Measurements from ENCODE around the gene SYT9. TPM values are rescaled to one million over a fixed set of nuclear protein-coding genes. Genes with fewer than 3 reads are reported as not detected.

The SYT9 gene
- total and polyA plus RNA-seq, 2 of the 8 experiments (the other 6 are each of a cell fraction or from before 2014, with no cell fraction given): 1.5 to 2.9 TPM

- H4K91ac ChIP-seq (replicated peaks; ENCODE audit: insufficient read length, low read length): no peak overlapping the region
- no peak overlapping the region for H3K27ac ChIP-seq (ENCODE audit: low read depth, low read length)
- no peak overlapping the region for H2BK12ac ChIP-seq (ENCODE audit: low read depth, low read length)
- no peak overlapping the region for H3K56ac ChIP-seq (replicated peaks; ENCODE audit: insufficient read length, low read depth, low read length)
- H4K8ac ChIP-seq (ENCODE audit: extremely low read depth, insufficient read depth, low read length): no peak overlapping the region
- H3K4me3 ChIP-seq (ENCODE audit: extremely low read depth in 1 of 4, insufficient read depth in 2 of 4, low read depth in 3 of 4, low read length in 4 of 4): no peak overlapping the region
- H3K18ac ChIP-seq (ENCODE audit: extremely low read depth, low read length): no peak overlapping the region
- CTCF ChIA-PET (ENCODE audit: partially characterized antibody): interaction anchor here (1.0 to 1.3 kb wide), 5 partner anchors 12 to 140 kb away, joined by 3 to 4 read pairs (median 3); no protein-coding TSS in a partner anchor
- H3K9me3 ChIP-seq (ENCODE audit: insufficient read depth in 2 of 2, low read depth in 1 of 2, low read length in 1 of 2): no peaks in the 10 kb centered on the region
- POLR2A ChIA-PET (ENCODE audit: partially characterized antibody): no interaction called here
- no peak overlapping the region for H3K4me2 ChIP-seq (ENCODE audit: insufficient read depth in 1 of 2, low read depth in 2 of 2, low read length in 2 of 2)
- H2BK15ac ChIP-seq (ENCODE audit: low read length): no peak overlapping the region
- no peak overlapping the region for H4K5ac ChIP-seq (ENCODE audit: insufficient read length, low read depth, low read length)
- no peak for DNase-seq (ENCODE audit: low read depth in 1 of 2, low spot score in 2 of 2)
- H3K14ac ChIP-seq (ENCODE audit: insufficient read length): no peak overlapping the region
- no peaks in the 10 kb centered on the region for H3K79me2 ChIP-seq (ENCODE audit: control insufficient read depth in 1 of 2, insufficient read depth in 2 of 2, low read length in 2 of 2)
- no peak overlapping the region for H2BK5ac ChIP-seq (ENCODE audit: low read depth, low read length)
- FAIRE-seq: no peak
- H3K4ac ChIP-seq (replicated peaks; ENCODE audit: insufficient read length, low read depth, low read length): no peak overlapping the region
- no peak overlapping the region for H2BK120ac ChIP-seq (replicated peaks; ENCODE audit: low read depth, low read length)
- H3K23me2 ChIP-seq (ENCODE audit: low read depth, low read length): no peaks in the 10 kb centered on the region
- H2AFZ ChIP-seq (ENCODE audit: low read length): no peak overlapping the region
- H4K20me1 ChIP-seq (replicated peaks in 1 of 2; ENCODE audit: control insufficient read depth in 1 of 2, insufficient read depth in 2 of 2, low read length in 2 of 2): no peaks in the 10 kb centered on the region
- no peak overlapping the region for H3K9ac ChIP-seq (replicated peaks in 1 of 4; ENCODE audit: extremely low read depth in 1 of 4, low read depth in 3 of 4, low read length in 3 of 4)
- WGBS, 2 experiments (ENCODE audit: extremely low coverage in 1 of 2, insufficient coverage in 1 of 2, insufficient read length in 1 of 2, insufficient replicate concordance in 2 of 2, low coverage in 1 of 2, low lambda C conversion rate in 2 of 2, missing lambda C conversion rate in 1 of 2): 75% methylated on average over 3 of the region's 3 CpGs; no CpG with 5 or more reads in 1 of the 2 experiments
- H3K27me3 ChIP-seq (replicated peaks in 1 of 4; ENCODE audit: control insufficient read depth in 3 of 4, extremely low read depth in 1 of 4, insufficient read depth in 3 of 4, low read length in 3 of 4): no peaks in the 10 kb centered on the region
- H3K4me1 ChIP-seq (replicated peaks in 1 of 4; ENCODE audit: control insufficient read depth in 3 of 4, insufficient read depth in 4 of 4, low read length in 3 of 4): peaks cover 0 to 3% (median 0%) of the 10 kb centered on the region in 4 experiments; a peak in 1 of 7 replicates
- no peak overlapping the region for H3K23ac ChIP-seq (ENCODE audit: insufficient read length)
- H2BK20ac ChIP-seq (ENCODE audit: low read length): no peak overlapping the region
- no peaks in the 10 kb centered on the region for H3K36me3 ChIP-seq (ENCODE audit: control insufficient read depth in 2 of 4, insufficient read depth in 4 of 4, low read length in 3 of 4)
- no peak overlapping the region for H2AK5ac ChIP-seq (ENCODE audit: low read depth, low read length)
- no peaks in the 10 kb centered on the region for H3K79me1 ChIP-seq (ENCODE audit: low read depth, low read length)
- no peak for TF ChIP-seq NRF1 (IDR thresholded peaks at IDR 0.05; ENCODE audit: low read depth, low read length)
- TF ChIP-seq SP4 (IDR thresholded peaks at IDR 0.05; ENCODE audit: low read length): no peak
- no peak for TF ChIP-seq KDM5A (IDR thresholded peaks at IDR 0.05; ENCODE audit: low read length)
- TF ChIP-seq SP1 (IDR thresholded peaks at IDR 0.05; ENCODE audit: low read depth, low read length): no peak
Measured at GRCh38 chr11:7311903-7312302, 60.2 kb downstream of the SYT9 start.

All from H1 (cell line).